Neural crest cell (in vitro differentiated cells): Measurements from ENCODE around the gene CBLN3. TPM values are rescaled to one million over a fixed set of nuclear protein-coding genes. Genes with fewer than 3 reads are reported as not detected.

ENCODE experiments used
- DNase-seq: peaks from one replicate; pipeline ENCODE4 v3.0.0; 2021; ENCODE audit warnings: low read depth, mixed read lengths, low spot score
- H3K27ac Mint-ChIP-seq: one replicate; pipeline ENCODE4 v1.8.0; 2021; ENCODE audit warnings: mild to moderate bottlenecking, mixed read lengths; ENCODE audit not compliant: unreplicated experiment
- H3K27me3 Mint-ChIP-seq: 2 replicates; pipeline ENCODE4 v1.8.0; 2021; ENCODE audit warnings: low read depth, mild to moderate bottlenecking, mixed read lengths
- H3K36me3 Mint-ChIP-seq: 2 replicates; pipeline ENCODE4 v1.8.0; 2021; ENCODE audit warnings: low read depth, mild to moderate bottlenecking, mixed read lengths
- H3K4me1 Mint-ChIP-seq: 2 replicates; pipeline ENCODE4 v1.8.0; 2021; ENCODE audit warnings: mixed read lengths
- H3K4me3 Mint-ChIP-seq: one replicate; pipeline ENCODE4 v1.8.0; 2021; ENCODE audit warnings: mild to moderate bottlenecking, mixed read lengths
- H3K9me3 Mint-ChIP-seq: 2 replicates; pipeline ENCODE4 v1.8.0; 2021; ENCODE audit warnings: mixed read lengths
- total RNA-seq: library from RNA; stranded (reverse); gene quantifications from 2 replicates; pipeline ENCODE4 v1.2.1, GENCODE V29; 2021
- TF ChIP-seq, protein P1 (sequence below): fragments of 200-600 bp; sonication (generic); conservative IDR thresholded peaks from 2 replicates; pipeline ENCODE4 v1.5.0; 2021; ENCODE audit warnings: antibody characterized with exemption, mild to moderate bottlenecking

The CBLN3 gene
- total RNA-seq, 1 donor from 2014 or later = 1.0 TPM

DNA sequence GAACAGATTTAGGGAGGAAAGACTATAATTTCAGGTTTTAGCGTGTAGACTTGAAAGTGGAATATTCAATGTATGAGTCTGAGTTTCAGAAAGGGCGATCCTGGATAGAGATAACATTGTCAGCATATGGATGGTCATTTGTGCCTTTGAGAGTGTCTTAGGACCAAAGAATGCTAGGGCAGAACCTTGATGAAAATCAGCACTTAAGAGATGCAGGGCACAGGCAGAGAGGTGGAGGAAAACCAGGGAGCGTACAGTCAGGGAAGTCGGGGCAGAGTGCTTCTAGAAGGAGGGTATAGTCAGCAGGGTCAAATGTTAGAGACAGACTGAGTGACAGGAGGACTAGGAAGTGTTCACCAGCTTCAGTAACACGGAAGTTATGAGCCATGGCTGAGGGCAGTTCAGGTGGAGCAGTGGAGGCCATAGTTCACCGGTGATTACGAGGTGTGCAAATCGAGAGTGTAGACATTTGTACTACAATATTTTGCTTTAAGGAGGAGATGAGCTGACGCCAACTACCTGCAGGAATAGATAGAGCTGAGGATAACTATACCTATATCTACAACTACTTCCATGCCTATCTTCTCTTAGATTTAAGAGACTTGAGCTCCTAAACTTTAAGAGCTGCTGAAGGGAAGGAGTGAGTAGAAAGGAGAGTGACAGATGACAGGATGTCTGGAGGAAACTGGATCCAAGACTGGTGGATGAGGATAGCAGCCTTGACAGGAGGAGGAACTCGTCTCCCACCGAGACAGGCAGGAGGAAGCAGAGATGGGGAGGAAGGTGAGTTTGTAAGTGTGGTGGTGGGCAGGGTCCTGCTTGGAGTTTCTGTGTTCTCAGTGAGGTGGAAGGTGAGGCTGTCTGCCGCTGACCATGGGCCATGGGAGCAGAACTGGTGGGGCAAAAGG is 6.5 kb downstream of the CBLN3 start:
- H3K4me3 Mint-ChIP-seq = no peak overlapping the region
- H3K36me3 Mint-ChIP-seq = no peaks in the 10 kb centered on the region
- H3K9me3 Mint-ChIP-seq = no peaks in the 10 kb centered on the region
- no peak for DNase-seq
- no peaks in the 10 kb centered on the region for H3K4me1 Mint-ChIP-seq
- TF ChIP-seq, protein P1, sequence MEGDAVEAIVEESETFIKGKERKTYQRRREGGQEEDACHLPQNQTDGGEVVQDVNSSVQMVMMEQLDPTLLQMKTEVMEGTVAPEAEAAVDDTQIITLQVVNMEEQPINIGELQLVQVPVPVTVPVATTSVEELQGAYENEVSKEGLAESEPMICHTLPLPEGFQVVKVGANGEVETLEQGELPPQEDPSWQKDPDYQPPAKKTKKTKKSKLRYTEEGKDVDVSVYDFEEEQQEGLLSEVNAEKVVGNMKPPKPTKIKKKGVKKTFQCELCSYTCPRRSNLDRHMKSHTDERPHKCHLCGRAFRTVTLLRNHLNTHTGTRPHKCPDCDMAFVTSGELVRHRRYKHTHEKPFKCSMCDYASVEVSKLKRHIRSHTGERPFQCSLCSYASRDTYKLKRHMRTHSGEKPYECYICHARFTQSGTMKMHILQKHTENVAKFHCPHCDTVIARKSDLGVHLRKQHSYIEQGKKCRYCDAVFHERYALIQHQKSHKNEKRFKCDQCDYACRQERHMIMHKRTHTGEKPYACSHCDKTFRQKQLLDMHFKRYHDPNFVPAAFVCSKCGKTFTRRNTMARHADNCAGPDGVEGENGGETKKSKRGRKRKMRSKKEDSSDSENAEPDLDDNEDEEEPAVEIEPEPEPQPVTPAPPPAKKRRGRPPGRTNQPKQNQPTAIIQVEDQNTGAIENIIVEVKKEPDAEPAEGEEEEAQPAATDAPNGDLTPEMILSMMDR = no peak
- H3K27ac Mint-ChIP-seq = no peak overlapping the region
- peaks cover 16% of the 10 kb centered on the region for H3K27me3 Mint-ChIP-seq

DNA sequence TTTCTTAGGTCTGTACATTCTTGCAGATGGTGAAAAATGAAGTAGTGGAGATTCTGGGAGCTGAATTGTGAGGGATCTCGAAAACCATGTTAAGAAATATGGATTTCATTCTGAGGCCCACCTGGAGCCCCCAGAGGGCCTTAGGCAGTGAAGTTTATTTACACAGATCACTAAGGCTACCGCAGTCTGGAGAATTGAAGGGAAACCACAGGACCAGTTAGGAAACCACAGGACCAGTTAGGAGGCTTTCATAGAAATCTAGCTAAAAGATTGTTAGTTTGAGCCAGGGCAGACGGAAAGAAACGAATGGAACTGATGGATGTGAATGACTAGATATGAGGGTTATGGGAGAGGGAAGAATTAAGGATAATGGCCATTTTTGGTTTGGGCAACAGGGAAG is 7.2 kb downstream of the CBLN3 start:
- H3K27me3 Mint-ChIP-seq = peaks cover 16% of the 10 kb centered on the region
- H3K4me1 Mint-ChIP-seq = no peaks in the 10 kb centered on the region
- DNase-seq = no peak
- H3K27ac Mint-ChIP-seq = no peak overlapping the region
- H3K36me3 Mint-ChIP-seq = no peaks in the 10 kb centered on the region
- TF ChIP-seq, protein P1 = no peak
- no peaks in the 10 kb centered on the region for H3K9me3 Mint-ChIP-seq
- no peak overlapping the region for H3K4me3 Mint-ChIP-seq

DNA sequence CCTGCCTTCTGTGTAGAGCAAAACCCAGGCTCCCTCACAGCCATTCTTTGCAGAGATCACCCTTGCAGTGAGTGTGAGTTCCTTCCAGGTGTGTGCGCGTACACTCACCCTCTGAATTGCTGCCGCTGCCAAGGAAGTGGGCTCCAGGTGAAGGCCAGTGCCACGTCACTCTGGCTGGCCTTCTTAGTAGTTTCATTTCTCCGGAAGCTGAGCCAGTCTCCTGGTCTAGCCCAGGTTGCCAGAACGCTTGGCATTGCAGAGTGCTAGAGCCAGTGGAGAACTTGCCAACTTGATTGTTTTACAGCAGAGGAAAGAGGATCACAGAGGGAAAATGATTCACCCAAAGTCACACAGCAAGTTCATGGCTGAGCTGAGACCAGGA is 11.0 kb downstream of the CBLN3 start:
- no peaks in the 10 kb centered on the region for H3K36me3 Mint-ChIP-seq
- peaks cover 9% of the 10 kb centered on the region for H3K27me3 Mint-ChIP-seq
- no peak overlapping the region for H3K27ac Mint-ChIP-seq
- DNase-seq = no peak
- TF ChIP-seq, protein P1 = no peak
- H3K4me3 Mint-ChIP-seq = no peak overlapping the region
- H3K9me3 Mint-ChIP-seq = no peaks in the 10 kb centered on the region
- H3K4me1 Mint-ChIP-seq = no peaks in the 10 kb centered on the region

DNA sequence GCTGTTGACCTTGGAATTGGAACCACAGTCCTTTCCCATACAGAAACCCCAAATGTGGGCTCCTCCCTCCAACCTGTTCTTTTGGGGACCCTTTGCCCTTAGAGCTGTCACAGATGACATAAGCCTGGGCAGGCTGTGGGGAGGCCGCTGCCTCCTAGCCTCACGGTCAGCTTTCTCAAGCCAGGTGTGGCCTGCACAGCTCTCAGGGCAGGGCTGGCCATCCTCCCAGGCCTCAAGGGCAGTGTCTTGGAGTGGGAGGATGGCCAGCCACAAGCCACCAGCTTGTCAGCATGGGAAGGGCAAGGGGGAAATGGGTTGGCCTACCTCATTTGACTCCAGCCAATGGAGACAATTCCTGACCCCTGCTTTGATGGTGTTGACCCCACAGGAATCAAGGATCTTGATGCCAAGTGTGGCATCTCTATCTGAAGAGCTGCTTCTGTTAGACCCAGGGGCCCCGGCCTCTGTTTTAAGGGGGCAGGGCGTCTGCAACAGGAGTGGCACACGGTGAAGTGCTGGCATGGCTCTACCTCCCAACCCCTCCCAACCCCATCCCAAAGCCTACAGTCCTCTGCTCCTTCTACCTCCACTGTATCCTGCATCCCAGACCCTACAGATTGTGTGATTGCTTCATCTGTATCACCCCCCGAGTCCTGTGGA is 11.5 kb downstream of the CBLN3 start:
- Mint-ChIP-seq H3K27ac (no peak overlapping the region), H3K36me3 (no peaks in the 10 kb centered on the region), H3K4me1 (no peaks in the 10 kb centered on the region), H3K9me3 (no peaks in the 10 kb centered on the region), H3K27me3 (peaks cover 9% of the 10 kb centered on the region), H3K4me3 (no peak overlapping the region)
- TF ChIP-seq, protein P1 = no peak
- no peak for DNase-seq

DNA sequence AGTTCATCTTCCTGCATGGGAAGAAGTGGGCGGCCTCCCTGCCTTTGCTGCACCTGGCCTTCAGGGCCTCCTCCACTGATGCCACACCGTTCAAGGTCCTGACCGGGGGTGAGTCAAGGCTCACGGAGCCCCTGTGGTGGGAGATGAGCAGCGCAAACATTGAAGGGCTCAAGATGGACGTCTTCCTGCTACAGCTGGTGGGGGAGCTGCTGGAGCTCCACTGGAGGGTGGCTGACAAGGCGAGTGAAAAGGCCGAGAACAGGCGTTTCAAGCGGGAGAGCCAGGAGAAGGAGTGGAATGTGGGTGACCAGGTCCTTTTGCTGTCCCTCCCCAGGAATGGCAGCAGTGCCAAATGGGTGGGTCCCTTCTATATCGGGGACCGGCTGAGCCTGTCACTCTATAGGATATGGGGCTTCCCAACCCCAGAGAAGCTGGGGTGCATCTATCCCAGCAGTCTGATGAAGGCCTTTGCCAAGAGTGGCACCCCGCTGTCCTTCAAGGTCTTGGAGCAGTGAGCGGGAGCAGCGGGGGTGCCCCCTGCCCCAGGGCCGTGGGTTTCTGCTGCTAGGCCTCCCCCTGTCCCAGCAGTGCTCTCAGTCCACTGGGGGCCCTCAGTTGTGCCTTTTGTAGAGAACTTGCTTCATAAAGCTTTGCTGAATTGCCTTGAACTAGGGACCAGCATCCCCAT is 12.4 kb downstream of the CBLN3 start:
- no peaks in the 10 kb centered on the region for H3K4me1 Mint-ChIP-seq
- H3K4me3 Mint-ChIP-seq = no peak overlapping the region
- H3K36me3 Mint-ChIP-seq = no peaks in the 10 kb centered on the region
- H3K27me3 Mint-ChIP-seq = peaks cover 9% of the 10 kb centered on the region
- H3K9me3 Mint-ChIP-seq = no peaks in the 10 kb centered on the region
- TF ChIP-seq, protein P1 = no peak
- no peak for DNase-seq
- H3K27ac Mint-ChIP-seq = no peak overlapping the region
